Epithelial cell of prostate (primary cell): ENCODE measurements around the gene PTPRT.

Experiments used
- DNase-seq: peaks from one replicate; pipeline ENCODE4 v3.0.0-alpha.2; 2011; ENCODE audit warnings: low read depth, low spot score
- H3K27ac ChIP-seq: fragments of 450-650 bp; 2 replicates; pipeline ENCODE4 v1.5.1; 2017; ENCODE audit warnings: mild to moderate bottlenecking

The PTPRT gene

GRCh38 chr20:42985628-42986027 is 204.1 kb downstream of the PTPRT start:
- no peak overlapping the region for H3K27ac ChIP-seq
- no peak for DNase-seq

GRCh38 chr20:42982218-42982617 is 207.5 kb downstream of the PTPRT start:
- DNase-seq: no peak
- H3K27ac ChIP-seq: no peak overlapping the region

GRCh38 chr20:42981253-42981652 is 208.5 kb downstream of the PTPRT start:
- DNase-seq: no peak
- no peak overlapping the region for H3K27ac ChIP-seq

- H3K27ac ChIP-seq: no peak overlapping the region
- DNase-seq: no peak
Observed at GRCh38 chr20:42979720-42980119, 210.0 kb downstream of the PTPRT start.

- no peak overlapping the region for H3K27ac ChIP-seq
- no peak for DNase-seq
Observed at GRCh38 chr20:42978184-42978974, 211.3 kb downstream of the PTPRT start.

- DNase-seq: no peak
Observed at GRCh38 chr20:42975974-42976373, 213.7 kb downstream of the PTPRT start.

GRCh38 chr20:42974347-42974746 is 215.4 kb downstream of the PTPRT start:
- DNase-seq: no peak
- H3K27ac ChIP-seq: no peak overlapping the region

More at GRCh38 chr20:42975974-42976373, 213.7 kb downstream of the PTPRT start:
- no peak overlapping the region for H3K27ac ChIP-seq

- no peak overlapping the region for H3K27ac ChIP-seq
- DNase-seq: no peak
Observed at GRCh38 chr20:42972591-42972990, 217.1 kb downstream of the PTPRT start.

- no peak overlapping the region for H3K27ac ChIP-seq
- no peak for DNase-seq
Observed at GRCh38 chr20:42968746-42969145, 221.0 kb downstream of the PTPRT start.

GRCh38 chr20:42963796-42964195 is 225.9 kb downstream of the PTPRT start:
- no peak overlapping the region for H3K27ac ChIP-seq
- DNase-seq: no peak

- H3K27ac ChIP-seq: no peak overlapping the region
- no peak for DNase-seq
Observed at GRCh38 chr20:42961771-42962170, 227.9 kb downstream of the PTPRT start.

- DNase-seq: no peak
- no peak overlapping the region for H3K27ac ChIP-seq
Observed at GRCh38 chr20:42959996-42960395, 229.7 kb downstream of the PTPRT start.

GRCh38 chr20:42958367-42959069 is 231.2 kb downstream of the PTPRT start:
- no peak overlapping the region for H3K27ac ChIP-seq
- no peak for DNase-seq

GRCh38 chr20:42957704-42958095 is 232.0 kb downstream of the PTPRT start:
- no peak for DNase-seq
- H3K27ac ChIP-seq: no peak overlapping the region

GRCh38 chr20:42957018-42957703 is 232.5 kb downstream of the PTPRT start:
- no peak for DNase-seq

GRCh38 chr20:42955713-42956112 is 234.0 kb downstream of the PTPRT start:
- DNase-seq: no peak
- no peak overlapping the region for H3K27ac ChIP-seq

More at GRCh38 chr20:42957018-42957703, 232.5 kb downstream of the PTPRT start:
- no peak overlapping the region for H3K27ac ChIP-seq

GRCh38 chr20:42954951-42955350 is 234.8 kb downstream of the PTPRT start:
- DNase-seq: no peak
- H3K27ac ChIP-seq: no peak overlapping the region

- DNase-seq: no peak
- no peak overlapping the region for H3K27ac ChIP-seq
Observed at GRCh38 chr20:42949950-42950349, 239.8 kb downstream of the PTPRT start.

- H3K27ac ChIP-seq: no peak overlapping the region
- DNase-seq: no peak
Observed at GRCh38 chr20:42945234-42945994, 244.3 kb downstream of the PTPRT start.

GRCh38 chr20:42941629-42942028 is 248.1 kb downstream of the PTPRT start:
- no peak overlapping the region for H3K27ac ChIP-seq
- no peak for DNase-seq
